K562 (cell line): Measurements from ENCODE around the gene EVI5. TPM values are rescaled to one million over a fixed set of nuclear protein-coding genes. Genes with fewer than 3 reads are reported as not detected.

Experiments used
- ETS2 ChIP-seq: IDR thresholded peaks from 2 replicates; pipeline ENCODE4 v1.6.1; 2016; ENCODE audit warnings: borderline replicate concordance, missing genetic modification characterization, mild to moderate bottlenecking, moderate library complexity, missing compliant biosample characterization; ENCODE audit not compliant: poor library complexity, severe bottlenecking
- ILK ChIP-seq: fragments of 450-650 bp; IDR thresholded peaks from 2 replicates; pipeline ENCODE4 v1.6.1; 2016; ENCODE audit warnings: missing genetic modification characterization, low read depth, mild to moderate bottlenecking, missing compliant biosample characterization, moderate library complexity, borderline replicate concordance
- NFXL1 ChIP-seq: fragments of 450-650 bp; formaldehyde crosslinking; IDR thresholded peaks from 2 replicates; pipeline ENCODE4 v1.4.0; 2021; ENCODE audit warnings: mild to moderate bottlenecking
- PCBP1 ChIP-seq: fragments of 200-400 bp; formaldehyde crosslinking; IDR thresholded peaks from 2 replicates; pipeline ENCODE4 v1.6.1; 2018; ENCODE audit warnings: mild to moderate bottlenecking, low read depth, low read length; ENCODE audit not compliant: poor library complexity, severe bottlenecking
- PHB2 ChIP-seq: fragments of 450-650 bp; IDR thresholded peaks from 2 replicates; pipeline ENCODE4 v1.6.1; 2017; ENCODE audit warnings: low read depth
- RBM34 ChIP-seq: fragments of 200-400 bp; formaldehyde crosslinking; IDR thresholded peaks from 2 replicates; pipeline ENCODE4 v1.6.1; 2018; ENCODE audit warnings: low read length, borderline replicate concordance; ENCODE audit not compliant: insufficient read depth
- RCOR1 ChIP-seq, 2 experiments: IDR thresholded peaks; 2 replicates each; pipeline ENCODE4 v1.6.1; 2012; ENCODE audit warnings: low read depth in 2 of 2, low read length in 2 of 2, borderline replicate concordance in 1 of 2, improper control_type of control experiment in 1 of 2
- SAFB ChIP-seq: fragments of 200-400 bp; formaldehyde crosslinking; IDR thresholded peaks from 2 replicates; pipeline ENCODE4 v1.6.1; 2017; ENCODE audit warnings: low read depth, low read length, borderline replicate concordance
- SIN3B ChIP-seq: fragments of 450-650 bp; IDR thresholded peaks from 2 replicates; pipeline ENCODE4 v1.6.1; 2017; ENCODE audit warnings: low read depth, mild to moderate bottlenecking, moderate library complexity
- SMARCA4 ChIP-seq: fragments of 450-650 bp; IDR thresholded peaks from 2 replicates; pipeline ENCODE4 v1.6.1; 2016
- STAT5A ChIP-seq: IDR thresholded peaks from 2 replicates; pipeline ENCODE4 v1.6.1; 2012; ENCODE audit warnings: low read length, inconsistent platforms, borderline replicate concordance
- TFAM ChIP-seq: fragments of 250-450 bp; sonication (Bioruptor Pico); conservative IDR thresholded peaks from 2 replicates; pipeline ENCODE4 v1.5.0; 2021; ENCODE audit warnings: mild to moderate bottlenecking, moderate library complexity
- TFAP4 ChIP-seq: sonication (generic); formaldehyde crosslinking; IDR thresholded peaks from 2 replicates; pipeline ENCODE4 v1.8.0; 2022; ENCODE audit warnings: missing genetic modification reagents, mild to moderate bottlenecking, moderate library complexity, borderline replicate concordance
- YY1 ChIP-seq, 3 experiments: IDR thresholded peaks; 2 replicates each; pipeline ENCODE4 v1.6.1; 2011; ENCODE audit warnings: low read length in 2 of 3, mild to moderate bottlenecking in 2 of 3, moderate library complexity in 2 of 3, borderline replicate concordance in 1 of 3, control low read depth in 1 of 3, low read depth in 1 of 3; ENCODE audit not compliant: insufficient read depth in 3 of 3, insufficient replicate concordance in 2 of 3, control insufficient read depth in 1 of 3, insufficient read length in 1 of 3; ENCODE audit errors: extremely low read depth in 1 of 3
- ZBTB7A ChIP-seq: IDR thresholded peaks from 2 replicates; pipeline ENCODE4 v1.6.1; 2011; ENCODE audit warnings: low read depth, mild to moderate bottlenecking, low read length, moderate library complexity, borderline replicate concordance; ENCODE audit not compliant: control insufficient read depth
- ZFP36 ChIP-seq: fragments of 150-350 bp; IDR thresholded peaks from 2 replicates; pipeline ENCODE4 v1.6.1; 2018; ENCODE audit warnings: low read length, low read depth; ENCODE audit not compliant: partially characterized antibody
- ZNF124 ChIP-seq: sonication (generic); formaldehyde crosslinking; IDR thresholded peaks from 2 replicates; pipeline ENCODE4 v1.8.1; 2022; ENCODE audit warnings: missing genetic modification reagents
- ZNF444 ChIP-seq: fragments of 250-450 bp; sonication (Bioruptor Pico); IDR thresholded peaks from 2 replicates; pipeline ENCODE4 v1.4.0; 2020; ENCODE audit warnings: mild to moderate bottlenecking, moderate library complexity
- ZNF778 ChIP-seq: fragments of 450-650 bp; formaldehyde crosslinking; IDR thresholded peaks from 2 replicates; pipeline ENCODE4 v1.4.0; 2020; ENCODE audit warnings: mild to moderate bottlenecking, moderate library complexity
- polyA plus RNA-seq, 8 experiments: library from polyadenylated mRNA; depleted of rRNA in 4 of 8; stranded (reverse) in 5 of 8; unstranded in 3 of 8; fragments of >200 nt; fragmentation: Nextera tagmentation in 2 of 8; fragmentation: Illumina TruSeq in 1 of 8; extraction: Ambion mirVana in 2 of 8; extraction: Trizol in 1 of 8; gene quantifications; 2 replicates each; pipeline versions ENCODE4 v1.2.1 to v1.2.3, GENCODE V29; 2011 to 2014; ENCODE audit warnings: inconsistent platforms in 1 of 8, missing spikeins in 1 of 8
- total RNA-seq, 7 experiments: library from RNA; depleted of rRNA in 6 of 7; stranded (reverse); fragments of >200 nt in 6 of 7; fragmentation: Illumina TruSeq in 2 of 7; extraction: Trizol in 2 of 7; gene quantifications; 2 replicates each; pipeline versions ENCODE4 v1.2.1 to v1.2.3, GENCODE V29; 2011 to 2021; ENCODE audit warnings: low replicate concordance in 1 of 7
- TF ChIP-seq, protein P1 (sequence below): fragments of 200-800 bp; sonication (Bioruptor generic); IDR thresholded peaks from 2 replicates; pipeline ENCODE4 v1.6.1; 2017; ENCODE audit warnings: missing genetic modification characterization, missing compliant biosample characterization
- TF ChIP-seq, protein P2 (sequence below): fragments of 250-450 bp; sonication (Bioruptor Pico); IDR thresholded peaks from 2 replicates; pipeline ENCODE4 v1.9.0; 2021; ENCODE audit warnings: mild to moderate bottlenecking
- TF ChIP-seq, protein P3 (sequence below), 2 experiments: fragments of 450-650 bp in 1 of 2; sonication (generic) in 1 of 2; formaldehyde crosslinking in 1 of 2; IDR thresholded peaks in 1 of 2; conservative IDR thresholded peaks in 1 of 2; 2 replicates each; pipeline versions ENCODE4 v1.6.1 to v1.8.1; 2016 to 2023; ENCODE audit warnings: mild to moderate bottlenecking in 2 of 2, moderate library complexity in 2 of 2, inconsistent platforms in 1 of 2, missing genetic modification reagents in 1 of 2
- TF ChIP-seq, protein P4 (sequence below): fragments of 250-450 bp; sonication (Bioruptor Pico); IDR thresholded peaks from 2 replicates; pipeline ENCODE4 v1.4.0; 2020

The EVI5 gene
- total and polyA plus RNA-seq, 9 of the 15 experiments (the other 6 are each of a cell fraction or from before 2014, with no cell fraction given) = 1.7 to 50.1 (median 13.7) TPM

GRCh38 chr1:92544756-92545165 lies 240.1 kb downstream of the EVI5 start (continued):
- TF ChIP-seq TFAM (no peak), SIN3B (no peak), SMARCA4 (peak; percentile 99), ETS2 (no peak), ILK (tag) (peak; percentile 59; the same call in 1 of the 2 replicates), YY1 (IDR thresholded peaks at IDR 0.05; ENCODE audit: borderline replicate concordance in 1 of 3, control insufficient read depth in 1 of 3, extremely low read depth in 1 of 3, insufficient read depth in 3 of 3, insufficient read length in 1 of 3, insufficient replicate concordance in 2 of 3, low read depth in 1 of 3, low read length in 2 of 3) (no peak), SAFB (no peak), ZNF124 (CRISPR knock-in tag) (no peak), RBM34 (no peak), NFXL1 (CRISPR knock-in tag) (no peak), STAT5A (peak; percentile 99), TFAP4 (CRISPR knock-in tag) (peak; percentile 37; the same call in 1 of the 2 replicates), ZBTB7A (no peak), RCOR1 (IDR thresholded peaks at IDR 0.05; ENCODE audit: borderline replicate concordance in 1 of 2, low read depth in 2 of 2, low read length in 2 of 2) (peak; percentile 100), ZNF778 (CRISPR knock-in tag) (no peak), PCBP1 (no peak), PHB2 (peak; percentile 98), ZNF444 (CRISPR knock-in tag) (peak; percentile 76), ZFP36 (no peak)
- TF ChIP-seq, protein P1, sequence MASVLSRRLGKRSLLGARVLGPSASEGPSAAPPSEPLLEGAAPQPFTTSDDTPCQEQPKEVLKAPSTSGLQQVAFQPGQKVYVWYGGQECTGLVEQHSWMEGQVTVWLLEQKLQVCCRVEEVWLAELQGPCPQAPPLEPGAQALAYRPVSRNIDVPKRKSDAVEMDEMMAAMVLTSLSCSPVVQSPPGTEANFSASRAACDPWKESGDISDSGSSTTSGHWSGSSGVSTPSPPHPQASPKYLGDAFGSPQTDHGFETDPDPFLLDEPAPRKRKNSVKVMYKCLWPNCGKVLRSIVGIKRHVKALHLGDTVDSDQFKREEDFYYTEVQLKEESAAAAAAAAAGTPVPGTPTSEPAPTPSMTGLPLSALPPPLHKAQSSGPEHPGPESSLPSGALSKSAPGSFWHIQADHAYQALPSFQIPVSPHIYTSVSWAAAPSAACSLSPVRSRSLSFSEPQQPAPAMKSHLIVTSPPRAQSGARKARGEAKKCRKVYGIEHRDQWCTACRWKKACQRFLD = peak; percentile 99
- TF ChIP-seq, protein P2, sequence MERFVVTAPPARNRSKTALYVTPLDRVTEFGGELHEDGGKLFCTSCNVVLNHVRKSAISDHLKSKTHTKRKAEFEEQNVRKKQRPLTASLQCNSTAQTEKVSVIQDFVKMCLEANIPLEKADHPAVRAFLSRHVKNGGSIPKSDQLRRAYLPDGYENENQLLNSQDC = no peak
- TF ChIP-seq, protein P3, sequence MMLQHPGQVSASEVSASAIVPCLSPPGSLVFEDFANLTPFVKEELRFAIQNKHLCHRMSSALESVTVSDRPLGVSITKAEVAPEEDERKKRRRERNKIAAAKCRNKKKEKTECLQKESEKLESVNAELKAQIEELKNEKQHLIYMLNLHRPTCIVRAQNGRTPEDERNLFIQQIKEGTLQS (IDR thresholded peaks at IDR 0.05) = peak; percentile 91
- TF ChIP-seq, protein P3 (CRISPR knock-in tag; conservative IDR thresholded peaks at IDR 0.05) = no peak; the same call in 1 of the 2 replicates
- TF ChIP-seq, protein P4, sequence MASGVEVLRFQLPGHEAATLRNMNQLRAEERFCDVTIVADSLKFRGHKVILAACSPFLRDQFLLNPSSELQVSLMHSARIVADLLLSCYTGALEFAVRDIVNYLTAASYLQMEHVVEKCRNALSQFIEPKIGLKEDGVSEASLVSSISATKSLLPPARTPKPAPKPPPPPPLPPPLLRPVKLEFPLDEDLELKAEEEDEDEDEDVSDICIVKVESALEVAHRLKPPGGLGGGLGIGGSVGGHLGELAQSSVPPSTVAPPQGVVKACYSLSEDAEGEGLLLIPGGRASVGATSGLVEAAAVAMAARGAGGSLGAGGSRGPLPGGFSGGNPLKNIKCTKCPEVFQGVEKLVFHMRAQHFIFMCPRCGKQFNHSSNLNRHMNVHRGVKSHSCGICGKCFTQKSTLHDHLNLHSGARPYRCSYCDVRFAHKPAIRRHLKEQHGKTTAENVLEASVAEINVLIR (CRISPR knock-in tag) = peak; percentile 83
